ENCODE measurements around the gene JMJD6.
A peak's percentile ranks its signal among the peaks of the same experiment; 100 is the strongest.

Gene JMJD6

DNA sequence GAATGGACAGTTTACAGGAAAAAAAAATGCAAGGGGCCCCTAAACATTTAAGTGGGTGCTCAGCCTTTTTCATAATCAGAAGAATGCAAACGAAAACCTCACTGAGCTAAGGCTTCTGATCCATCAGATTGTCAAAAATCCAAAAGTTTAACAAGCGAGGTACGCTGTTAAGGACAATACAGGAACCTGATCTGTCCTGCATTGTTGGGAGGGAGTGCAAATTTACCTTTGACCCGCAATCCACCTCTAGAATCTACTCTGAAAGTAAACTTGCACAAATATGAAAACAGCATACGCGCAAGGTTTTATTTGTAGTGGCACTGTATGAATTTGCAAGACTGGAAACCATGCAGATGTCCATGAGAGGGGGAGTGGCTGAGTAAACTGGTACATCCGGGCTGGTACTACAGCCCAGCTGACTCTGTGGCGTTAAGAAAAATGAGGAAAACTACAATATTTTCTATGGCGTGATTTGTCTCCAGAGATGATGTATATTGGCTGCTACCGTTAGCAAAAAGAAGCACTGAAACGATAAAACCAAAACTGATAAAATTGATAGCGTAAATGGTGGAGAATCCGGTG, 54.0 kb downstream of the JMJD6 start:
- no peak for DNase-seq (ENCODE audit: low read depth)
- in situ Hi-C loops (cut with HindIII; ENCODE audit: low sequenced_read_pairs) = no loop called here
- TF ChIP-seq, protein P1, sequence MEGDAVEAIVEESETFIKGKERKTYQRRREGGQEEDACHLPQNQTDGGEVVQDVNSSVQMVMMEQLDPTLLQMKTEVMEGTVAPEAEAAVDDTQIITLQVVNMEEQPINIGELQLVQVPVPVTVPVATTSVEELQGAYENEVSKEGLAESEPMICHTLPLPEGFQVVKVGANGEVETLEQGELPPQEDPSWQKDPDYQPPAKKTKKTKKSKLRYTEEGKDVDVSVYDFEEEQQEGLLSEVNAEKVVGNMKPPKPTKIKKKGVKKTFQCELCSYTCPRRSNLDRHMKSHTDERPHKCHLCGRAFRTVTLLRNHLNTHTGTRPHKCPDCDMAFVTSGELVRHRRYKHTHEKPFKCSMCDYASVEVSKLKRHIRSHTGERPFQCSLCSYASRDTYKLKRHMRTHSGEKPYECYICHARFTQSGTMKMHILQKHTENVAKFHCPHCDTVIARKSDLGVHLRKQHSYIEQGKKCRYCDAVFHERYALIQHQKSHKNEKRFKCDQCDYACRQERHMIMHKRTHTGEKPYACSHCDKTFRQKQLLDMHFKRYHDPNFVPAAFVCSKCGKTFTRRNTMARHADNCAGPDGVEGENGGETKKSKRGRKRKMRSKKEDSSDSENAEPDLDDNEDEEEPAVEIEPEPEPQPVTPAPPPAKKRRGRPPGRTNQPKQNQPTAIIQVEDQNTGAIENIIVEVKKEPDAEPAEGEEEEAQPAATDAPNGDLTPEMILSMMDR (IDR thresholded peaks at IDR 0.05; ENCODE audit: low read depth, low read length, missing control alignments) = no peak
- H3K4me3 ChIP-seq (ENCODE audit: low read depth, low read length) = peak overlapping the region; percentile 59

DNA sequence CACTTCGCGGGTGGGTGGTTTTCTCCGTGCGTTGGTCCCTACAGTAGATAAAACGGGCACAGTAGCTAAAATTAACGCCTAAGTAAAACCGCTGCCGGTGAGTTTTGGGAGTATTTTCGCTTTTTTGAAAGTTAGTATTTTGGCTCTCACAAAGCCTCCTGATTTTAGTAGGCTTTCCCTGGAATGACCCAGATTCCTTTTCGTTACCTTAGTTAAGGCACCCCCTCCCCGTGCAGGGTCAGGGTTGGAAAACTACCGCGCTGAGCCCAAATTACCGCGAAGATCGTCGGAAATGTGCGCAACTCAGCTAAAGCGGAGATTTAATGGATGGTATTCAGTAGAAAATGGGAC, 54.5 kb downstream of the JMJD6 start:
- DNase-seq (ENCODE audit: low read depth) = no peak
- peak overlapping the region; percentile 59 for H3K4me3 ChIP-seq (ENCODE audit: low read depth, low read length)
- TF ChIP-seq, protein P1 (IDR thresholded peaks at IDR 0.05; ENCODE audit: low read depth, low read length, missing control alignments) = no peak
- in situ Hi-C loops (cut with HindIII; ENCODE audit: low sequenced_read_pairs) = no loop called here

DNA sequence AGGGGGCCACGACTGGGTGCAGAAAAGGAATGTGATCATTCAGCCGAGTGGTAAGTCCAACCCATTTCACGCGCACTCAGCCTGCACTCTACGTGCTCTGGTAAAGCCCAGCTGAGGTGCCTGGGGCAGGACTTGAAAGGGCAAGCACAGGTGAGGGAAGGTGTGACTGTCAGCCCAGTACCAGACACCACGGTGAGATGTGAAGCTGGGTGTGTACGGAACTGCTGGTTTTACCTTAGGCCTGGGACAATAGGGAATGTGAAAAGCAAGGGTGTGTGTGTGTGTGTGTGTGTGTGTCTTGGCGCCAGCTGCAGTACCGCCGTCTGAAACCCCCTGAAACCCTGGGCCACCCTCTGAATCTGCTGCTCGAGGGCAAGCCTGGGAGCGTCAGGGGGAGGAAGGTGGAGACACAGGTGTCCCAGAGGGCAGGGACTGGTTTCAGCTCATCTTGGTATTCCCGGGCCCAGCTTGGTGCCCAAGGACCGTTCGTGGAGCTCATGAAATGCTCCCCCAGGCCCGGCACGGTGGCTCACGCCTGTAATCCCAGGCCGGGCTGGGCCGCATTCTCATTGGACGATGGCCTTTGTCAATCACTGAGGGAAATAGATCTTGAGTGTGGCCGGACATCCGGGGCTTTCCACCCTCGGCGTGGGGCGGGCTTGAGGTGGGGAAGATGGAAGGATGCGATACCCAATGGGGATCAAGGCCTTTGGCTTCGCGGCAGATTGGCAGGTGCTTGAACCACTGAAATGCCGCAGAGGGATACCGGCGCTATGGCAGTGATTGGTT, 55.1 kb downstream of the JMJD6 start:
- peak; percentile 100 for DNase-seq (ENCODE audit: low read depth)
- TF ChIP-seq, protein P1 (IDR thresholded peaks at IDR 0.05; ENCODE audit: low read depth, low read length, missing control alignments) = no peak
- in situ Hi-C loops (cut with HindIII; ENCODE audit: low sequenced_read_pairs) = no loop called here
- H3K4me3 ChIP-seq (ENCODE audit: low read depth, low read length) = peak overlapping the region; percentile 59

DNA sequence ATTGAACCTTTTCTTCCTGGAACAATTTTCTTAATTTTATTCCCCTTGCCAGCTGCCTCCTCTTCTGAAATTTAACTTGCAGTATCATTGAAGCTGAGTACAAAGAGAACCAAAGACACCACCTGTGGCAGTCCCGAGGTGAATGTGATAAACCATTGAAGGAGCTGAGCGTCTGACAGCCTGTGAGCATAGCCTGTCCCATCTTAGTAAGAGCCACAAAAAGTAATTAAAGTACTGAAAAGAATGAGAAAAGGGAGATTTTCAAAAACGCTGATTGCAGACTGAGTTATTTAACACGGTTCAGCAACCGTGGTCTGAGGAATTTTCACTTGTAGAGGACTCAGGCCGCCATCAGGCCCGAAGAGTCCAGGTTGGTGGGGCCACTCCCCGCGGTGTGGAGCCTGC, 55.7 kb downstream of the JMJD6 start:
- no peak for DNase-seq (ENCODE audit: low read depth)
- TF ChIP-seq, protein P1 (IDR thresholded peaks at IDR 0.05; ENCODE audit: low read depth, low read length, missing control alignments) = no peak
- in situ Hi-C loops (cut with HindIII; ENCODE audit: low sequenced_read_pairs) = no loop called here
- H3K4me3 ChIP-seq (ENCODE audit: low read depth, low read length) = no peak overlapping the region

DNA sequence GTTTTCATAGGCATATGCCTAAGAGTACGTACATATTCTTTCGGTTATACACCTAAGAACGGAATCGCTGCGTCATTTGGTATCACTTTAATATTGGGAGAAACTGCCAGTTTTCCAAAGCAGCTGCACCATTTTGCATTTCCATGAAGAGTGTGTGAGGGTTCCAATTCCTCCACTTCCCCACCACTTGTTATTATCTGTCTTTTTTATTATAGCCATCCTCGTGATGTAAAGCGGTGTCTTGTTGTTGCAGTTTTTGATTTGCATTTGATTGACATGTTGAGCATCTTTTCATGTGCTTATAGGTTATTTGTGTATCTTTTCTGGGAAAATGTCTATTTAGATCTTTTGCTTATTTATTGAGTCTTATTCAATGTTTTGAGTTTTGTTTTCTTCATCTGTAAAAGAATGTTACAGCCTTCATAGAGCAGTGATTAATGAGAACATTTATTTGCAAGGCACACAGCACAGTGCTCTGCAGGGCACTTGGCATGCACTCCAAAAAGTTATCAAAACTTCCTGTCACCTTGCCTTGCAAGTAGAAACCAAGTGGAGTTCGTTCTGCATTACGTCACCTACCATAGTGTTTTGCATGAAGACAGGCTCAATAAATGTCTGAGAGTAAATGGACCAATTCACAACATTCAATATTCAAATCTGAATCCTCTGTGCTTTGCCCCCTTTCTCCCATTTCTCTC, 56.2 kb downstream of the JMJD6 start:
- no peak overlapping the region for H3K4me3 ChIP-seq (ENCODE audit: low read depth, low read length)
- no peak for DNase-seq (ENCODE audit: low read depth)
- in situ Hi-C loops (cut with HindIII; ENCODE audit: low sequenced_read_pairs) = no loop called here
- TF ChIP-seq, protein P1 (IDR thresholded peaks at IDR 0.05; ENCODE audit: low read depth, low read length, missing control alignments) = no peak

All from astrocyte of the cerebellum (primary cell).